ENCODE data around the gene CRY1. TPM values are rescaled to one million over a fixed set of nuclear protein-coding genes. Genes with fewer than 3 reads are reported as not detected.
A peak's percentile ranks its signal among the peaks of the same experiment; 100 is the strongest.

CRY1 gene
- total and polyA plus RNA-seq, 9 of the 15 experiments (the other 6 are each of a cell fraction or from before 2014, with no cell fraction given), result 8.7 to 33.3 (median 25.2) TPM

- TF ChIP-seq, protein P1, sequence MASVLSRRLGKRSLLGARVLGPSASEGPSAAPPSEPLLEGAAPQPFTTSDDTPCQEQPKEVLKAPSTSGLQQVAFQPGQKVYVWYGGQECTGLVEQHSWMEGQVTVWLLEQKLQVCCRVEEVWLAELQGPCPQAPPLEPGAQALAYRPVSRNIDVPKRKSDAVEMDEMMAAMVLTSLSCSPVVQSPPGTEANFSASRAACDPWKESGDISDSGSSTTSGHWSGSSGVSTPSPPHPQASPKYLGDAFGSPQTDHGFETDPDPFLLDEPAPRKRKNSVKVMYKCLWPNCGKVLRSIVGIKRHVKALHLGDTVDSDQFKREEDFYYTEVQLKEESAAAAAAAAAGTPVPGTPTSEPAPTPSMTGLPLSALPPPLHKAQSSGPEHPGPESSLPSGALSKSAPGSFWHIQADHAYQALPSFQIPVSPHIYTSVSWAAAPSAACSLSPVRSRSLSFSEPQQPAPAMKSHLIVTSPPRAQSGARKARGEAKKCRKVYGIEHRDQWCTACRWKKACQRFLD (CRISPR knock-in tag; IDR thresholded peaks at IDR 0.05), result peak; percentile 76
- no peak for TF ChIP-seq BACH1 (tag; IDR thresholded peaks at IDR 0.05)
- TF ChIP-seq, protein P2, sequence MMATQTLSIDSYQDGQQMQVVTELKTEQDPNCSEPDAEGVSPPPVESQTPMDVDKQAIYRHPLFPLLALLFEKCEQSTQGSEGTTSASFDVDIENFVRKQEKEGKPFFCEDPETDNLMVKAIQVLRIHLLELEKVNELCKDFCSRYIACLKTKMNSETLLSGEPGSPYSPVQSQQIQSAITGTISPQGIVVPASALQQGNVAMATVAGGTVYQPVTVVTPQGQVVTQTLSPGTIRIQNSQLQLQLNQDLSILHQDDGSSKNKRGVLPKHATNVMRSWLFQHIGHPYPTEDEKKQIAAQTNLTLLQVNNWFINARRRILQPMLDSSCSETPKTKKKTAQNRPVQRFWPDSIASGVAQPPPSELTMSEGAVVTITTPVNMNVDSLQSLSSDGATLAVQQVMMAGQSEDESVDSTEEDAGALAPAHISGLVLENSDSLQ (IDR thresholded peaks at IDR 0.05), result peak; percentile 43; the same call in 1 of the 2 replicates
- peak; percentile 32; the same call in 1 of the 2 replicates for TF ChIP-seq HLTF (IDR thresholded peaks at IDR 0.05)
- TF ChIP-seq CEBPG (CRISPR knock-in tag; IDR thresholded peaks at IDR 0.05), result no peak
- TF ChIP-seq CEBPG (tag; conservative IDR thresholded peaks at IDR 0.05 in 1 of 2, IDR thresholded peaks at IDR 0.05 in 1 of 2), result peak in 1 of 2 experiments; percentile 38; a peak in 1 of 4 replicates
- TF ChIP-seq TBL1XR1 (IDR thresholded peaks at IDR 0.05; ENCODE audit: low read length in 2 of 2), result no peak
- peak in 1 of 2 experiments; percentile 32; a peak in 1 of 4 replicates for TF ChIP-seq FOXA3 (CRISPR knock-in tag; conservative IDR thresholded peaks at IDR 0.05 in 1 of 2, IDR thresholded peaks at IDR 0.05 in 1 of 2)
- TF ChIP-seq ZBTB49 (CRISPR knock-in tag; IDR thresholded peaks at IDR 0.05; ENCODE audit: borderline replicate concordance), result 0 out of 2 replicates have a peak, but pooled peaks have one; percentile 20
- TF ChIP-seq CREB1 (IDR thresholded peaks at IDR 0.05), result no peak
- 0 out of 2 replicates have a peak, but pooled peaks have one; percentile 3 for TF ChIP-seq CREB1 (CRISPR knock-in tag; IDR thresholded peaks at IDR 0.05)
- TF ChIP-seq ZNF740 (CRISPR knock-in tag; IDR thresholded peaks at IDR 0.05), result no peak
- peak in 1 of 2 experiments; percentile 35; a peak in 1 of 4 replicates for TF ChIP-seq ZNF740 (tag; IDR thresholded peaks at IDR 0.05)
- TF ChIP-seq JUN (IDR thresholded peaks at IDR 0.05; ENCODE audit: borderline replicate concordance, low read depth, low read length), result peak; percentile 15; the same call in 1 of the 2 replicates
- TF ChIP-seq JUN (CRISPR knock-in tag; IDR thresholded peaks at IDR 0.05; ENCODE audit: borderline replicate concordance), result no peak
- TF ChIP-seq LARP7 (IDR thresholded peaks at IDR 0.05), result 0 out of 2 replicates have a peak, but pooled peaks have one; percentile 43
Observed at GRCh38 chr12:106954462-106955376, 138.6 kb downstream of the CRY1 start (continued).

Data from K562 (cell line).